ENCODE results near the gene ACTR6.

Gene ACTR6

DNA sequence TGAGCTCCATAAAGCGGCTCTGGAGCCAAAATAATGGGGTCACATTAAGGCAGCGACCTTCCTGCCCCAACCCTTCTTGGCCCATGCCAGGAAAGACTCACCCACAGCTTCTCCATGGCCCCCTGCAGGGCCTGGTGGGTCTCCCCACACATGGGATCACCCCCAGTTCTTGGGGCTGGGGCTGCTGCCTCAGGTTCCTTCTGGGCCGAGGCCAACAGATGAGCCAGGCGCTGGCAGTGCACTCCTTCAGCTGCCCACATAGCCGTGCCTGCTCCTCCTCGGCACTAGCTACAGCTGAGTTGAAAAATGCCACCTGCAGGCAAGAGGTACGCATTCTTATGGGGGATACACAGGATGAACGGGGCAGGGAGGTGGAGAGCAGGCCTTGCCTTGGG, 43.2 kb upstream of the ACTR6 start:
- H3K9me3 ChIP-seq (ENCODE audit: severe bottlenecking): no peaks in the 10 kb centered on the region
- H3K4me3 ChIP-seq (ENCODE audit: low read depth, low read length): no peak overlapping the region
- H3K27me3 ChIP-seq (ENCODE audit: insufficient read depth, low read depth, severe bottlenecking): no peaks in the 10 kb centered on the region
- TF ChIP-seq, protein P1, sequence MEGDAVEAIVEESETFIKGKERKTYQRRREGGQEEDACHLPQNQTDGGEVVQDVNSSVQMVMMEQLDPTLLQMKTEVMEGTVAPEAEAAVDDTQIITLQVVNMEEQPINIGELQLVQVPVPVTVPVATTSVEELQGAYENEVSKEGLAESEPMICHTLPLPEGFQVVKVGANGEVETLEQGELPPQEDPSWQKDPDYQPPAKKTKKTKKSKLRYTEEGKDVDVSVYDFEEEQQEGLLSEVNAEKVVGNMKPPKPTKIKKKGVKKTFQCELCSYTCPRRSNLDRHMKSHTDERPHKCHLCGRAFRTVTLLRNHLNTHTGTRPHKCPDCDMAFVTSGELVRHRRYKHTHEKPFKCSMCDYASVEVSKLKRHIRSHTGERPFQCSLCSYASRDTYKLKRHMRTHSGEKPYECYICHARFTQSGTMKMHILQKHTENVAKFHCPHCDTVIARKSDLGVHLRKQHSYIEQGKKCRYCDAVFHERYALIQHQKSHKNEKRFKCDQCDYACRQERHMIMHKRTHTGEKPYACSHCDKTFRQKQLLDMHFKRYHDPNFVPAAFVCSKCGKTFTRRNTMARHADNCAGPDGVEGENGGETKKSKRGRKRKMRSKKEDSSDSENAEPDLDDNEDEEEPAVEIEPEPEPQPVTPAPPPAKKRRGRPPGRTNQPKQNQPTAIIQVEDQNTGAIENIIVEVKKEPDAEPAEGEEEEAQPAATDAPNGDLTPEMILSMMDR (IDR thresholded peaks at IDR 0.05; ENCODE audit: low read depth, low read length): no peak
- DNase-seq: no peak
- H3K36me3 ChIP-seq: no peaks in the 10 kb centered on the region
- no peak overlapping the region for H3K27ac ChIP-seq

DNA sequence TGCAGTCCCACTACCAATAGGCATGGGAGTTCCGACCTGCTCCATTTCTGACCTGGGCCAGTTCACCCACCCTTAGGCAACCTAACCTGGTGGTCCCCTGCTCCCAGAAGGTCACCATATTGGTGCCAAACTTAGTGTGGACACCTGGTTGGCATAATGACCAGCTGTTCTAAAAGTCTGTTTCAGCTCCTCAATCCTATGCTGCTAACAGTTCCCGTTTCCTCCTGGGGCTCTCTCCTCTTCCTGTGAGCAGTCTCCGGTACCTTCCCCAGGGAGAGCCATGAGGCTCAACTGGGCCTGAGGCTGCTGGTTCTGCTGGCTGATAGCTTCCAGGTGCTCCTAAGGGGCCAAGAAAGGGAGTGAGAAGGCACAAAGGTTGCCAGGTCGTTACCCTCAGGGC, 42.1 kb upstream of the ACTR6 start:
- TF ChIP-seq, protein P1 (IDR thresholded peaks at IDR 0.05; ENCODE audit: low read depth, low read length): no peak
- Histone ChIP-seq H3K27me3 (ENCODE audit: insufficient read depth, low read depth, severe bottlenecking) (no peaks in the 10 kb centered on the region), H3K4me3 (ENCODE audit: low read depth, low read length) (no peak overlapping the region), H3K9me3 (ENCODE audit: severe bottlenecking) (no peaks in the 10 kb centered on the region), H3K36me3 (no peaks in the 10 kb centered on the region), H3K27ac (no peak overlapping the region)
- DNase-seq: no peak

DNA sequence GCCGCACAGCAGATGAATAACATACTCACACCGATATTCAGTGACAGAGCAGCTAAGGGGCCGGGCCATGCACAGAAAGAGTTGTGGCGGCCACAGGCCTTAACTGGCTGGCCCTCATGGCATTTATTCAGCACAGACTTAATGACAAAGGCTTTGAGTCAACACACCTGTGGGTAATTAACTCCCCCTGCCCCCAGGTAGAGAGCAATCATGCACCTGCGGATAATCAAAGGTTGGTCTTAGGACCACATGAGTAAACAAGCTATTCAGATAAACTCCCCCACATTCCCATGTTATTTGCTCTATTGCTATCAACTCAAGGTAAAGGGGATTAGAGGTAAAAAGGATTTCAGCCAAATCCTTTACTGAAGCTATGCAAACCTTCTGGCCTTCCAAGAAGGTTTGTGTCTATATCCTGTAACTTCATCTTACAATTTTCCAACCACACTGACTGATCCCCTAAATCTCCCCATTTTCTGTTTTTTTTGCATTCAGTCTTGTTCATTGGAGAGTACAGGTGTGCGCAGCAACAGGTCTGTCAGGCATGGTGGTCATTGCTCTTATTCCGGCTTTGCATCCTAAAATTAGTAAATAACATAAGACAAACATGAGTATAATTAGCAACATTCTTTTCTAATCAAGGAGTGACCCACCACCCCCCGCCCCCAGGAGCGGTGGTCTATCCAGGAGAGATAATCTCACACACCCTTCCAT, 41.1 kb upstream of the ACTR6 start:
- no peaks in the 10 kb centered on the region for H3K27me3 ChIP-seq (ENCODE audit: insufficient read depth, low read depth, severe bottlenecking)
- H3K27ac ChIP-seq: no peak overlapping the region
- H3K36me3 ChIP-seq: no peaks in the 10 kb centered on the region
- no peaks in the 10 kb centered on the region for H3K9me3 ChIP-seq (ENCODE audit: severe bottlenecking)
- TF ChIP-seq, protein P1 (IDR thresholded peaks at IDR 0.05; ENCODE audit: low read depth, low read length): no peak
- H3K4me3 ChIP-seq (ENCODE audit: low read depth, low read length): no peak overlapping the region
- DNase-seq: no peak

DNA sequence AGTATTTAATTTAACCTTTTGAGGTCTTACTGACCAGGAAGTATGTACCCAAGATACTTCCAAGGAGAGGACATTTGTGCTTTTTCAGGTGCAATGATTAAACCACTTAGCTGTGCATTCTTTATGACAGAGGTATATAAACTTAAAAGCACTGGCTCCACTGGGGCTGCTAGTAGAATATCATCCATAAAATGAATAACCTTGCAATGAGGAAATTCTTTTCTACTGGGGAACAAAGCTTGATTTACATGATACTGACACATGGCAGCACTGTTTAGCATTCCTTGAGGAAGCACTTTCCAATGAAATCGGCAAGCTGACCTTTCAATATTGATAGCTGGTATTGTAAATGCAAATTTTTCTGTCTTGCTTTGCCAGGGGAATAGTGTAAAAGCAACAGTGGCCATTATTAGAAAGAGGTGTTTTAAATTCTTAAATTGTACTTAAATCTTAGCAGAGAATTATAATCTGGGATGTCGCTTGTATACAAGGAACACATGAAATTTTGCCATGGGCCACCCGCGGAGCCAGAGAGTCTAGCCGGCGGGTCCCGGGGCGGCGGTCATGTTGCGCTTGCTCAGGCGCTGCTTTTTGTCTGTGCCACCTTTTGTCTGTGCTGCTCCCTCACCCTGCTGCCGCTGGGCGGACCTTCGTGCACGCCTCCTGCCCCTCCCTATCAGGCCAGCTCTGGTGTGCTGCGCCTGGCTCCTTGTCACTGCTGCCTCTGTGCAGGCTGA, 37.0 kb upstream of the ACTR6 start:
- Histone ChIP-seq H3K36me3 (no peaks in the 10 kb centered on the region), H3K27ac (no peak overlapping the region), H3K27me3 (ENCODE audit: insufficient read depth, low read depth, severe bottlenecking) (no peaks in the 10 kb centered on the region), H3K4me3 (ENCODE audit: low read depth, low read length) (no peak overlapping the region), H3K9me3 (ENCODE audit: severe bottlenecking) (no peaks in the 10 kb centered on the region)
- no peak for DNase-seq
- TF ChIP-seq, protein P1 (IDR thresholded peaks at IDR 0.05; ENCODE audit: low read depth, low read length): no peak

DNA sequence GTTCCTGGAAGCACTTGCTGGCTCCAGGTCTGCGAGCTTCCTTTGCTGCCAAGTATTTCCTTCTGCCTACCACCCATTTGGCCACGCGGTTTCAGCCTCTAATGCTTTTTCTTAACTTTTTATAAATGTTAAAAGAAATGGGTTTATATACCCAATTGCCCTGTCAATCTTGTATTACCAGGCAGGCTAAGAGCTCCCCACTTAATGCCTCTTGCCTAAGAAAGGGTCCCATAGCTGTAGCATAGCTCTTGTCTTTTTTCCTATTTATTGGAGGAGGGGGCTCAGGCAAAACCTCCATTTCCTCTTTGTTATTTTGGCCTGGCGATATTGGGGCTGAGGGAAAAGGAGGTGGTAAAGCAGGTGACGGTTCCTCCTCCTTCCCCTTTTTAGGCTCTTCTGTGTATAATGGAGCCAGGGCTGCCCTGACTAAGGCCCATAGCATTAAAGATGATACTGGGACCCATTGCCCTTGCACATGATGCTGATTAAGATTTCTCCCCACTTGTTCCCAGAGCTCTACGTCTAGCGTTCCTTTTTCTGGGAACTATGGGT, 36.4 kb upstream of the ACTR6 start:
- Histone ChIP-seq H3K27me3 (ENCODE audit: insufficient read depth, low read depth, severe bottlenecking) (no peaks in the 10 kb centered on the region), H3K27ac (no peak overlapping the region), H3K36me3 (no peaks in the 10 kb centered on the region), H3K9me3 (ENCODE audit: severe bottlenecking) (no peaks in the 10 kb centered on the region), H3K4me3 (ENCODE audit: low read depth, low read length) (no peak overlapping the region)
- DNase-seq: no peak
- TF ChIP-seq, protein P1 (IDR thresholded peaks at IDR 0.05; ENCODE audit: low read depth, low read length): no peak

All from WERI-Rb-1 (cell line).